ENCODE measurements around the gene ATP2B2. TPM values are rescaled to one million over a fixed set of nuclear protein-coding genes. Genes with fewer than 3 reads are reported as not detected.

The ATP2B2 gene
- total RNA-seq, 8 experiments from 2014 or later = 0.04 to 3.5 (median 0.73) TPM

DNA sequence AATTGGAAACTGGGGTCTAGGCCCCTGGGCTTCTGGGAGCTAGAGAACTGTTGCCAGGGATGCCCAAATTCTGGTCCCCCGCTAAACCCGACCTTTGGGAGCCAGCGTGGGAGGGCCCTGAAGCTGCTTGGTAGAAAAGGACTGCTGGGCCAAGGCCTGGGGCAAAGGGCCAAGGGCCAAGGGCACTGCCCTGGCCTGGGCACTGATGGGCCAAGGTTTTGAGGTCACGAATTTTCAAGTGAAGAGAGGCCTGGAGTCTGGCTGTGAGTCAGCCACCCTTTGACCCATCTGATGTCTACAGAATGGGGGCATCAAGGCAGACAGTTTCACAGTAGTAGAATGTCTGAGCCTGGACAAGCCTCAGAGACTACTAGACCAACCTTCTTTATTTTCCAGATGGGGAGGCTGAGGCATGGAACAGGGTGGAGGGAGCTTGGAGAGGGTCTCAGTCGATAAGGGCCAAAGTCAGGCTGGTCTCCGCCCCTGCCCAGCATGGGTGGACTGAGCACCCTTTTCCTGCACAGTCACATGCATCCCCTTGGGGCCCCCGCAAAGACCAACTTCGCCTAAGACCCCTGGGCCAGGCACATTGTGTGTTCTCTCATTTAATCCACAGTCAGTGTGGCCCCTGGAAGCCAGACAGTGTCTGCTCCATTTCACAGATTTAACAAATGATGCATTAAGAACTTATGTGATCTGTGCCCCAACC lies 66.3 kb downstream of the ATP2B2 start:
- Histone ChIP-seq H3K4me1 (replicated peaks in 1 of 2) (peaks cover 24 to 25% of the 10 kb centered on the region in 2 donors), H3K4me3 (no peak overlapping the region), H3K27ac (peak overlapping the region; percentile 54 to 81)
- no peak for ATAC-seq (replicated peaks in 6 of 8)
- 70 to 90% (median 82%) methylated on average over 1 to 5 of the region's 8 CpGs; no CpG with 5 or more reads in 6 of the 10 experiments for WGBS, 10 experiments
- in situ Hi-C loops (cut with MboI; ENCODE audit: low pct_unique_long_range_greater_than_20kb in 2 of 9, low sequenced_read_pairs in 9 of 9, unreplicated experiment in 9 of 9) = no loop called here

DNA sequence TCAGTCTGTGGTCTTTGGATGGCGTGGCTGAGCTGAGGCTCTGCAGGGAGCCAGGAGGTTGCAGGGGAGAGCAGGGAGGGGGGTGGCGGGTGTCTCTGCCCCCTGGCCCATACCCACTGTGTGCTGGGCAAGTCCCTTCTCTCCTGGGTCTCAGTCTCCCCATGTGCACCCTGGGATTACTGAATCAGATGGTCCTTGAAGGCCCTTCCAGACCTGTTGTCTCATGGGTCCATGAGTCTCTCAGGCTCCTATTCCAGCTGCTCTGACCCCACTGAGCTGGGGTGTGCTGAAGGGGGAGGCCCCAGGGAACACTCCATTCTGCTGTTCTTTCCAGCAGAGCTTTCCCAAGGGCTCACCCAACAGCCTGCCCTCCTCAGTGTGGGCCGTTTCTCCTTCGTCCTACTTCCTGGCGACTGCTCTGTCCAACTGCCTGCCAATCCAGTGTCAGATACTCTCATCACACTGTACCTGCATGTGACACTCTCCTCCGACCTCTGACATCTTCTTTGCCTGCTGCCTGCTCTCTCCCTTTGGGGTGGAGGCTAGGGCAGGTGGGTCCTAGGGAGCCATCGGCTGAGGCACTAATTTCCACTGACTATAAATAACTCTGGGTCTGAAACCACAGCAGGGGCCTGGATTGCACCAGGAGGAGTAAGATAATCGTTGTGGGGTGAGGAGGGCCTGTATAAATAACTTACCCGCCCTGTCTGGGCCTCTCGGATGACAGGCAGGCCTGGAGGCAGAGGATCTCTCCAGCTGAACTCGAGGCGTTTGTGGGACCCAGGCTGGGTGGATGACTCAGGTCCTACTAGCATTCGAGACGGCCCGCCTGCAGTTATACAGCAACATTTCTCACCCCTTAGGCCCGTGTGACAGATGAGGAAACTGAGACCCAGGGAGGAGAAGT lies 67.1 kb downstream of the ATP2B2 start:
- peak overlapping the region; percentile 56 to 81 for H3K27ac ChIP-seq
- 40 to 57% (median 53%) methylated on average over 1 to 9 of the region's 16 CpGs; no CpG with 5 or more reads in 4 of the 10 experiments for WGBS, 10 experiments
- in situ Hi-C loops (cut with MboI; ENCODE audit: low pct_unique_long_range_greater_than_20kb in 2 of 9, low sequenced_read_pairs in 9 of 9, unreplicated experiment in 9 of 9) = no loop called here
- H3K4me1 ChIP-seq (replicated peaks in 1 of 2) = peaks cover 24 to 25% of the 10 kb centered on the region in 2 donors
- H3K4me3 ChIP-seq = no peak overlapping the region
- ATAC-seq (replicated peaks in 6 of 8) = peak in 7 of 8 experiments; percentile 72 to 95 (median 91)

DNA sequence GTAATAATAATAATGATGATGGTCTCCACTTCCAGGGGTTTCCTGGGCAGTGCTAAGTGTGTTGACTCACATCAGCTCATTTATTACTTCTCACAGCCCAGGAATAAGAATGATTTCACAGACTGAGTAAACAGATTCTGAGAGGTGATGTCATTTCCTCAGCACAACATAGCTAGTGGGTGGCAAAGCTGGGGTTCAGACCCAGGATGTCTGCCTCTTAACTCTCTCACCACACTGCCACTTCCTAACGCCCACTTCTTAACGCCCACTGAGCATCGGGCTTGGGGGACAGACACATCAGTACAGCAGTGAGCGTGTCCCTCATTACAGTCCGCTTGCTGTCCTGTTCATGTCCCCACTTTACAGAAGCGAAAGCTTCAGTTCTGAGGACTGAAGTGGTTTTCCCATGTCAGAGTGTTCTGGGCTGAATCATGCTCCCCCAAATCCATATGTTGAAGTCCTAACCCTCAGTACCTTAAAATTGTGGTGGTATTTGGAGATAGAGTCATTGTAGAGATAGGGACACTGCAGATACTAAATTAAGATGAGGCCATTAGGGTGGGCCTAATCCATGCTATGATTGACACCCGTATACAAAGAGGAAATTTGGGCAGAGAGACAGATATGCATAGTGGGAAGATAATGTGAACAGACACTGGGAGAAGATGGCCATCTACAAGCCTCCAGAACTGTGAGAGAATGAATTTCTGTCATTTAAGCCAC lies 68.0 kb downstream of the ATP2B2 start:
- Histone ChIP-seq H3K4me3 (no peak overlapping the region), H3K27ac (peak overlapping the region; percentile 56 to 81), H3K4me1 (replicated peaks in 1 of 2) (peaks cover 21% of the 10 kb centered on the region in 2 donors)
- 46 to 72% (median 63%) methylated on average over 2 to 5 of the region's 7 CpGs; no CpG with 5 or more reads in 5 of the 10 experiments for WGBS, 10 experiments
- peak in 6 of 8 experiments; percentile 5 to 85 (median 48) for ATAC-seq (replicated peaks in 6 of 8)
- in situ Hi-C loops (cut with MboI; ENCODE audit: low pct_unique_long_range_greater_than_20kb in 2 of 9, low sequenced_read_pairs in 9 of 9, unreplicated experiment in 9 of 9) = no loop called here

DNA sequence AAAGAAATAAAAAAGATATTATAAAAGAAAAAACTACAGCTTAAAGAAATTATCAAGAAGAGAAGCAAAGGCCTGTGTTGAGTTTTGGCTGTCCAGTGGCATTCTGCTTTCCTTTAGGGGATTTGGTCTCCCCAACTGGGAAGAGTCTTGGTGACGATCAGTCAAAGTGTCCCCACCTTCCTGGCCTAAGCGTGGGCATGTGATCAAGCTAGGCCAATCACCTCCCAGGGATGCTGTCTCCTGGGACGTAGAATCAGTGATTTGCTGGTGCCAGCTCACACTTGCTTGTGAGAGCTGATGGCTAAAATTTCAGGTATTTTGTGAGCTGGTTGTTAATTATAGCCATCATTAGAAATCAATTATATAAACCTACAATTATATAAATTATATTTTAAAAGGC lies 69.5 kb downstream of the ATP2B2 start:
- Histone ChIP-seq H3K4me1 (replicated peaks in 1 of 2) (peaks cover 18 to 21% of the 10 kb centered on the region in 2 donors), H3K4me3 (no peak overlapping the region), H3K27ac (no peak overlapping the region)
- 15 to 92% (median 81%) methylated on average over 2 to 3 of the region's 3 CpGs; no CpG with 5 or more reads in 4 of the 10 experiments for WGBS, 10 experiments
- ATAC-seq (replicated peaks in 6 of 8) = no peak
- in situ Hi-C loops (cut with MboI; ENCODE audit: low pct_unique_long_range_greater_than_20kb in 2 of 9, low sequenced_read_pairs in 9 of 9, unreplicated experiment in 9 of 9) = no loop called here

DNA sequence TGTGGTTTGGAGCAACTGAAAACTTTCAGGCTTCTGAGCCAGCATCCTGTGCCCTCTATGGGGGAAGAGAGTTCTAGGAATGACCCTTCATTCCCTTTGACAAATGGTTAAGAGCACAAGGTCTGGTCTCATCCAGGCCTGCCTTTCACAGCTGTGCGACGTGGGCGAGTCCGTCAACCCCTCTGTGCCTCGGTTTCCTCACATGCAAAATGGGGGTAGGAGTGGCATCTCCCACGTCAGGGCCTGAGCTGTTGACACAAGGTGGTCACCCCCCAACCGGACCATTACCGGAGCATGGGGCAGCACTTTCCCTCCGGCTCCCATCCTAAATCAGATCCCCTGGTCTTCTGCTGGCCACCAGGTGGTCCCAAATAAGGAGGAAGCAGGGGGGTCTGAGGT lies 70.4 kb downstream of the ATP2B2 start:
- in situ Hi-C loops (cut with MboI; ENCODE audit: low pct_unique_long_range_greater_than_20kb in 2 of 9, low sequenced_read_pairs in 9 of 9, unreplicated experiment in 9 of 9) = no loop called here
- H3K4me3 ChIP-seq = no peak overlapping the region
- ATAC-seq (replicated peaks in 6 of 8) = no peak
- WGBS, 10 experiments = 60 to 87% (median 70%) methylated on average over 1 to 7 of the region's 9 CpGs; no CpG with 5 or more reads in 5 of the 10 experiments
- no peak overlapping the region for H3K27ac ChIP-seq
- H3K4me1 ChIP-seq (replicated peaks in 1 of 2) = peaks cover 18 to 21% of the 10 kb centered on the region in 2 donors

DNA sequence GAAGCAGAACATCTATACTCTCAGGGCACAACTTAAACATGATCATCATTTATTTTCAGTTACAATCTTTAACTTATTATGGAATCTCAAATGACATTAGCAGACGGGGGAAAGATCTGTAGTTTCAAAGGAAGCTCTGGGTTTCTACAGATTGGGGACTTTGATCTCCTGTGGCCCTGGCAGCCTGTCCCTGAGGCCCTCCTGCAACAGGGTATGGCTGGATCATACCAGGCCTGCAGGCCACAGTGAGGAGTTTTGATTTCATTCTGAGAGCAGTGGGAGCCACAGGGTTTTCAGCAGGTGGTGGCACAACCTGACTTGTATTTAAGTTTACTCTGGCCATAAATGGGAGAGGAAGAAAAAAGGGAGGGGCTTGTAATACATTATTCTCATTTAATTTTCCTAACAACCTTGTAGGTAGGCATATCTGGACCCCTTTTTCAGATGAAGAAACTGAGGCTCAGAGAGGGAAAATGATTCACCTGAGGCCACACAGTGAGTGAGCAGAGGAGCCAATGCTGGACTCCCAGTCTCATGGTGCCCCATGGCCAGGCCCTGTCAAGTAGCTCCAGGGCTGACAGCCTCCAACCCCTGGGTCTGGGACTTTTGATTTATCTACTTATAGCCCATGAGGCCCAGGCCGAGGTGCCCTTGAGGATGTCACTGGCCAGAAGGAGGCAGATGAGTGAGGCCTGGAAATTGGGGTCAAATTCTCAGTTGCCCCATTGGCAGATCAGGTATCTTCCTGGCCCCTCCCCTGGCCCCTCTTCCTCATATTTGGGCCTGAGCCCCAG lies 71.0 kb downstream of the ATP2B2 start:
- H3K27ac ChIP-seq = no peak overlapping the region

DNA sequence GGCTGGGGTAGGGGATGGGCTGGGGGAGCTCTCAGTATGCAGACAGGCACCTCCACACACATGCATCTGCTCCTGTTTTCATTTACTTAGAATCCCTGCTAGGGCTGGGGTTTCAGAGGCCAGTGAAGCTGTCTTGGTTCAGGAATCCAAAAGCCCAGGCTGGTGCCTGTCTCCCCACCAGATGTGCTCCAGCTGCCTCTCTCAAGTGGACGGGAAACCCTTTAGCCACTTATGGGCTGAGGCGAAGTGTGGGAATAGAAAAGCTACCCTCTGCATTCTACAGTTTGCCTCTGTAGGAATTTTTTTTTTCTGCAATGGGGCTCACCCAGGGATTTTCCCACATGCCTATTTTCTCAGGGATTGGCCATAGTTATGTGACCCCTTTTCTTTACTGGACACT lies 72.5 kb downstream of the ATP2B2 start:
- Histone ChIP-seq H3K27ac (no peak overlapping the region), H3K4me3 (no peak overlapping the region), H3K4me1 (replicated peaks in 1 of 2) (peaks cover 5 to 9% of the 10 kb centered on the region in 2 donors)
- in situ Hi-C loops (cut with MboI; ENCODE audit: low pct_unique_long_range_greater_than_20kb in 2 of 9, low sequenced_read_pairs in 9 of 9, unreplicated experiment in 9 of 9) = no loop called here
- WGBS, 10 experiments = 0 to 71% (median 66%) methylated on average over 1 to 2 of the region's 2 CpGs; no CpG with 5 or more reads in 7 of the 10 experiments
- ATAC-seq (replicated peaks in 6 of 8) = peak in 2 of 8 experiments; percentile 3 to 38

More for the DNA sequence above, 71.0 kb downstream of the ATP2B2 start:
- Histone ChIP-seq H3K4me1 (replicated peaks in 1 of 2) (peaks cover 18 to 21% of the 10 kb centered on the region in 2 donors), H3K4me3 (no peak overlapping the region)
- in situ Hi-C loops (cut with MboI; ENCODE audit: low pct_unique_long_range_greater_than_20kb in 2 of 9, low sequenced_read_pairs in 9 of 9, unreplicated experiment in 9 of 9) = no loop called here
- no peak for ATAC-seq (replicated peaks in 6 of 8)
- WGBS, 10 experiments = 50 to 100% (median 83%) methylated on average over 1 to 2 of the region's 2 CpGs; no CpG with 5 or more reads in 4 of the 10 experiments

DNA sequence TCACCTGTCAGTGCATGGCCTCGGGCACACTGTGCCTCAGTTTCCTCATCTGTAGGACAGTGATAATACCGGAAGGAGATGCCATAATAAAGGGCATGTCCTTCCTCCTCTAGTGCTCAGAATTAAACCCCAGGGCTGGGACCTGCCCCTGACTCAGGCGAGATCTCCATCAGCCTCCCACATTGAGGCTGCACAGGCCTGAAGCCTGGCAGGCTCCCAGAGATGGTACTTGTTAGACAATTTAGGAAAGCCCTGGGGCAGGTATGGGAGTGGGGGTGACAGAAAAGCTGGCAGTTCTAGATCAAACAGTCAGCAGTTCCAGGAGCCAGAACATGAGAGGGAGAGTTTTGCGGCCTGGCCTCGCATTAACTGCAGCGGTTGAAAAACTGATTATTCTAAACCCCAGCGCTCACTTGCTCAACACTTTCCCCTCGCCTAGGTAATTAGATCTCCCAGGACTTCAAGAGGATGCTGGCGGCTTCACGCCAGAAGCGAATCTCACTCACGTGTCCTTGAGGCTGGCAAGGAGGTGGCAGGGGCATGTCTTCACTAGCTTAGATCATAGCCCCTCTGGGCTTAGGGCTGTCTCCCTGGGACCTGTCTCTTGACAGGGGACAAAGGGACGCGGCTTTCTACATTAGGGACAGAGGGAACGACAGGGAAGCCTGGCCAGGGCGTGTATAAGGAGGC lies 73.1 kb downstream of the ATP2B2 start:
- peaks cover 0 to 3% of the 10 kb centered on the region in 2 donors for H3K4me1 ChIP-seq (replicated peaks in 1 of 2)
- no peak overlapping the region for H3K27ac ChIP-seq
- ATAC-seq (replicated peaks in 6 of 8) = peak in 4 of 8 experiments; percentile 45 to 60 (median 56)
- in situ Hi-C loops (cut with MboI; ENCODE audit: low pct_unique_long_range_greater_than_20kb in 2 of 9, low sequenced_read_pairs in 9 of 9, unreplicated experiment in 9 of 9) = no loop called here
- 60 to 100% (median 78%) methylated on average over 2 to 16 of the region's 16 CpGs; no CpG with 5 or more reads in 2 of the 10 experiments for WGBS, 10 experiments
- H3K4me3 ChIP-seq = no peak overlapping the region

DNA sequence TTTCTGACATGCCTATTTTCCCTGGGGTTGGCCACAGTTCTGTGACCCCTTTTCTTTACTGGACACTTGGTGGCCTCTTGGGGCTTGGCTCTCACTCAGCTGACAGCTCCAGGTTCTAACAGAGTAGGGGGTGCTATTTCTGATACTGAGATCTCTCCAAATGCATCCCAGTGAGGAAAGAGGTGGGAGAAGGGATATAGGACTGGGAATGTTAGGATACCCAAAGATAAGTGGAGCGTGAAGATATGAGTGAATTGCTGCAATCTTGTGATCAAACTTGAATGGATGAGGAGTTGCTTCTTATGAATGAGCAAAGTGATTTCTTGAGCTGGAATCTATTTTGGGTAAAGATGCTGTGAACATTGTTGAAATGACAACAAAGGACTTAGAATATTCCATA lies 74.6 kb downstream of the ATP2B2 start:
- H3K27ac ChIP-seq = no peak overlapping the region
- no peak overlapping the region for H3K4me3 ChIP-seq
- no peaks in the 10 kb centered on the region for H3K4me1 ChIP-seq (replicated peaks in 1 of 2)
- in situ Hi-C loops (cut with MboI; ENCODE audit: low pct_unique_long_range_greater_than_20kb in 2 of 9, low sequenced_read_pairs in 9 of 9, unreplicated experiment in 9 of 9) = no loop called here
- WGBS, 10 experiments = 78 to 100% (median 100%) methylated on average over 1 of the region's 1 CpG; no CpG with 5 or more reads in 1 of the 10 experiments
- no peak for ATAC-seq (replicated peaks in 6 of 8)

DNA sequence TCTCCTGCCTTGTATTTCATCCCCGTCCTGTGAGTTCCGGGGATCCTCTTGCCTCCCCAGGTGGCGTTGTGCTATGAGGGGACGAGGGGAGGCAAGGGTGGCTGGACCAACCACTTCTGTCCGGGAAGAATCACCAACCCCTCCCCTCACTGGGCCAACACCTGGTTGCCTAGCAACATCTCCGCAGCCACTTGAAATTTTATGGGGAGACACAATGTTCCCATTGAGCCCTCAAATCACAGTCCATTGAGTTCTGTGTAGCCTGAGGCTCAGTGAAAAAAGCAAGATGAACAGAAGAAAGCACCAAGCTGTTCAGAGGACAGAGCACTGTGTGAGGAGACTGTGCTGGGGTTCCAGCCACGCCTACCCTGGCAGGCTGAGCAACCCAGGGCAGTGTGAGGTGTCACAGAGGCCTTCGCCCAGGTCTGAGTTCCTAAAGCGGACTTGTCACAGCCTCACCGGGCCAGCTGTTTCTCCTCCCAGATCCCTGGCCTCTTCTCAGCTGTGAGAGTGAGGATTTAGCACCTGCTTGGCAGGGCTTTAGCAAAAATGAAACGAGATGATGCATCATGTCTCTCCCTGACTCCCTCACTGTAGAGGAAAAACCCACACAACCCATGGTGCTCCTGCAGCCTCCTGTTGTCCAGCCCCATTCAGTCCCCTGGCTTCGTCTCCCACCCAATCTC lies 76.8 kb downstream of the ATP2B2 start:
- 30 to 82% (median 63%) methylated on average over 2 to 10 of the region's 12 CpGs; no CpG with 5 or more reads in 2 of the 10 experiments for WGBS, 10 experiments

More for the DNA sequence above, 76.8 kb downstream of the ATP2B2 start:
- no peaks in the 10 kb centered on the region for H3K4me1 ChIP-seq (replicated peaks in 1 of 2)
- in situ Hi-C loops (cut with MboI; ENCODE audit: low pct_unique_long_range_greater_than_20kb in 2 of 9, low sequenced_read_pairs in 9 of 9, unreplicated experiment in 9 of 9) = loop anchor here in 1 of 9 experiments (10.0 kb wide), 1 partner anchor 266 kb away; no protein-coding TSS in a partner anchor
- no peak overlapping the region for H3K27ac ChIP-seq
- peak in 1 of 8 experiments; percentile 20 for ATAC-seq (replicated peaks in 6 of 8)
- H3K4me3 ChIP-seq = no peak overlapping the region
